Mucosa of descending colon (tissue), 3 donors: ENCODE measurements around the gene AGAP3. TPM values are rescaled to one million over a fixed set of nuclear protein-coding genes. Genes with fewer than 3 reads are reported as not detected.

ENCODE experiments used
- ATAC-seq: fragments of 200-7000 bp; cut with Tn5 transposase; one replicate; pipeline ENCODE4 v1.9.1; 2020; ENCODE audit warnings: mild to moderate bottlenecking, moderate library complexity
- DNase-seq, 3 donors: peaks; one replicate each; pipeline ENCODE4 v3.0.0-alpha.2; 2020
- H3K36me3 ChIP-seq: fragments of 200-600 bp; one replicate; pipeline ENCODE4 v1.8.0; 2021; ENCODE audit warnings: low read depth, mild to moderate bottlenecking
- H3K4me1 ChIP-seq: fragments of 200-600 bp; one replicate; pipeline ENCODE4 v1.8.0; 2021; ENCODE audit warnings: low read depth, mild to moderate bottlenecking
- H3K4me3 ChIP-seq: fragments of 200-600 bp; one replicate; pipeline ENCODE4 v1.8.0; 2021; ENCODE audit warnings: mild to moderate bottlenecking
- H3K9me3 ChIP-seq: fragments of 200-600 bp; one replicate; pipeline ENCODE4 v1.8.0; 2021; ENCODE audit warnings: mild to moderate bottlenecking
- intact Hi-C, 2 donors: fragments of 100-400 bp; cut with DNase I in 1 of 2; cut with micrococcal nuclease in 1 of 2; formaldehyde crosslinking; loops; one replicate each; pipeline versions ENCODE4 v1.11.0 to v1.11.1; 2022; cut with DNase I, micrococcal nuclease
- total RNA-seq, 3 donors: library from RNA; stranded (reverse); fragmentation: NEBNext Ultra II Directional in 2 of 3; extraction: Animal tissue kit (Norgen Biotek cat#: 25700) in 2 of 3; gene quantifications; one replicate each; pipeline versions ENCODE4 v1.2.1 to v1.2.4, GENCODE V29; 2021 to 2023
- TF ChIP-seq, protein P1 (sequence below): fragments of 200-600 bp; IDR thresholded peaks from one replicate; pipeline ENCODE4 v1.8.0; 2022; ENCODE audit warnings: antibody characterized with exemption, mild to moderate bottlenecking
- donor health status: DM: no; HTN: no; CAD: no; lungs with moderate emphysema.
- donor health status: DM: no; HTN: no; CAD: no.
- donor health status: DM: no; HTN: yes; CAD: no.

AGAP3 gene
- total RNA-seq, 3 donors from 2014 or later, result 39.7 to 116 (median 50.6) TPM

DNA sequence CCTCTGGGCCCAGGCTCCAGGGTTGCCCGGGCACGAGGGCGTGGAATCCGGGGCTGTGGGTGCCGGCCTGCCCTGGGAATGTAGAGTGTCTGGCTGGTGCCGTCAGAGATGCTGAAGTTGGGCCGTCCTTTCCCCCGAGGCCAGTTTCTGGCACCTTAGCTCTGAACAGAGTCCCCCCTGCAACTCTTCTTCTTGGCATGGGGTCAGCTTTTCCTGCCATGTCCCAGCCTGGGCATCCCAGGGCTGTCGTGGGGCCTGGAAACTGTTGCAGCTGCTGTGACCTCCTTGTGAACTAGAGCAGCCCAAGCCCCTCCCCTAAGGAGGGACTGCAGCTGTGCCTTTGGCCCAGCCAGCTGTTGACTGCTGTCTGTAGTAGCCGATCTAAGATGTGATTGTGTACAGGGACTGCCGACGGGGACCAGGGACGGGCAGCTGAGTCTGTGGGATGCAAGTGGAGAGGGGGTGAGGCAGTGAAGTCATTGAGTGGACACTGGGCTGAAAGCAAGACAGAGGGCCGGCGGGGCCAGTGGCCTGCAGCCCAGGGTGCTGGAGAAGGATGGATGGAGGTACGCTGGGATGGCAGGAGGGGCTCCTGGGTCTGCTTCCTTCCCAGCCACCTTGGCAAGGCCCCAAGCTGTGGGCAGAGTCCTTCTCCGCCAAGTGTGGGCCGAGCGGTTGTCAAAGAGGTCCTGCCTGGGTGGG lies 45.5 kb downstream of the AGAP3 start:
- no peaks in the 10 kb centered on the region for H3K9me3 ChIP-seq

DNA sequence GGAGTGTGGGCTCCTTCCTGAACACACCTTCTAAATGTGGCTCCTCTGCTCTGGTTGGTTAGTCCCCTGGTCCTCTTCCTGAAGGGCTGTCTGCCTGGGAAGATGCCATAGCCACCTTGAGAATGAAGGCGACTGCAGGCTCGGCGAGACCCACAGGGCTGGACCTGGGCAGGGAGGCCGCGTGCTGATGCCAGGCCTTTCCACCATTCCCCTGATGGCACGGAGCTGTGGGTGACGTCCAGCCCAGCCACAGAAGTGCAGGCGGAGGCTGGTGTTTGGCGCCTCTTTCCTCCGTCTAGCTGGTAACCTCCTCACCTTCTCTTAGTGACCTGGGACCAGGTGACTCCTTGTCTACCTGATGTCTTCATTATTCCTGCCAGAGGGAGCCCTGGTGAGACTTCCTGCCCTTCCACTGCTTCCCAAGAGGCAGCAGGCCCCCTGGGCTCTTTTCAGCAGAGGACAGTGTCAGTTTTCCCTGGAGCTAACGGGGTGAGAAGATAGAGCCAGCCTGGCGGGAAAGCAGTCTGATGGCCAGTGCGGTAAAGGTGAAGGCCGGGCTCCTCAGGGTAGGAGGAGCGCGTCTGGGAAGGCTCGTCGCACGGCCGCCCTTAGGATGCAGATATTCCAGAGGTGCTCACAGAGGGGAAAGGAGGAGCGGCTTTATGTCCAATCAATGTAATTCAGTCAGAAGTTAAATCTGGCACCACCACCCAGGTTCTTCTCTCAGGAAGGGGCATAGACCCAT lies 46.4 kb downstream of the AGAP3 start:
- no peak overlapping the region for H3K4me3 ChIP-seq
- H3K36me3 ChIP-seq, result no peaks in the 10 kb centered on the region
- peak in 1 of 3 donors; percentile 32 for DNase-seq
- H3K9me3 ChIP-seq, result no peaks in the 10 kb centered on the region
- TF ChIP-seq, protein P1, sequence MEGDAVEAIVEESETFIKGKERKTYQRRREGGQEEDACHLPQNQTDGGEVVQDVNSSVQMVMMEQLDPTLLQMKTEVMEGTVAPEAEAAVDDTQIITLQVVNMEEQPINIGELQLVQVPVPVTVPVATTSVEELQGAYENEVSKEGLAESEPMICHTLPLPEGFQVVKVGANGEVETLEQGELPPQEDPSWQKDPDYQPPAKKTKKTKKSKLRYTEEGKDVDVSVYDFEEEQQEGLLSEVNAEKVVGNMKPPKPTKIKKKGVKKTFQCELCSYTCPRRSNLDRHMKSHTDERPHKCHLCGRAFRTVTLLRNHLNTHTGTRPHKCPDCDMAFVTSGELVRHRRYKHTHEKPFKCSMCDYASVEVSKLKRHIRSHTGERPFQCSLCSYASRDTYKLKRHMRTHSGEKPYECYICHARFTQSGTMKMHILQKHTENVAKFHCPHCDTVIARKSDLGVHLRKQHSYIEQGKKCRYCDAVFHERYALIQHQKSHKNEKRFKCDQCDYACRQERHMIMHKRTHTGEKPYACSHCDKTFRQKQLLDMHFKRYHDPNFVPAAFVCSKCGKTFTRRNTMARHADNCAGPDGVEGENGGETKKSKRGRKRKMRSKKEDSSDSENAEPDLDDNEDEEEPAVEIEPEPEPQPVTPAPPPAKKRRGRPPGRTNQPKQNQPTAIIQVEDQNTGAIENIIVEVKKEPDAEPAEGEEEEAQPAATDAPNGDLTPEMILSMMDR, result no peak
- no peak for ATAC-seq
- intact Hi-C loops, result no loop called here
- H3K4me1 ChIP-seq, result no peaks in the 10 kb centered on the region

More for the DNA sequence above, 45.5 kb downstream of the AGAP3 start:
- peaks cover 3% of the 10 kb centered on the region for H3K4me1 ChIP-seq
- no peaks in the 10 kb centered on the region for H3K36me3 ChIP-seq
- DNase-seq (peak in 2 of 3 donors; percentile 17 to 32), ATAC-seq (no peak)
- TF ChIP-seq, protein P1, result no peak
- intact Hi-C loops, result no loop called here
- H3K4me3 ChIP-seq, result no peak overlapping the region

DNA sequence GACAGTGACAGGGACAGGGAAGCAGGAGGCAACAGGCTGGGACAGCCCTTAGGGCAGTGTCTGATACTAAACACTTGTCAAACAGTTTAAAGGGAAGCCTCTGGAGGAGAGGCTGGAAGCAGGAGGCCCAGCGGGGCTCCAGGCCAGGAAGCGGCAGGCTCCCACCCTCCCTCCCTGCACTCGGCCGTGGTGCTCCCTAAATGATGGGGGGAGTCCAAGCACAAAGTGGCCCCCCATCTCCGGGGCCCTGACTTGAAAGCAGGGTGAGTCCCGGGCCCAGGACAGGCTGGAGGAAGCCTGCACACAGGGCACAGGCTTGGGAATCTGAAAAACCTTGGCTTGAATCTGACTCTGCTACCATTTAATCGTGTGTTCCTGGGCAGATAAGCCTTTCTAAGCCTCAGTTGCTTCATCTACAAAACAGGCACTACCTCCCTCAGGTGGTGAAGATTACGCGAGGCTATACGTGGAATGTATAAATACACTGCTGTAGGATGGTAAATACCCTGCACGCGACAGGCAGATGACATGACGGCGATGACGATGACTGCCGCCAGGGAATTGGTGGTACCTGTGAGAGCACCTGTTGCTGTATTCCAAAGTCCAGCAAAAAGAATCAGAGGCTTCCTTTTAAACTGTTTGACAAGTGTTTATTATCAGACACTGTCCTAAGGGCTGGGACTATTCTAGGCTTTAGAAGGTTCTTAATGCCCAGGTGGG lies 47.2 kb downstream of the AGAP3 start:
- Histone ChIP-seq H3K4me1 (no peaks in the 10 kb centered on the region), H3K36me3 (no peaks in the 10 kb centered on the region), H3K9me3 (no peaks in the 10 kb centered on the region), H3K4me3 (no peak overlapping the region)
- intact Hi-C loops, result no loop called here
- ATAC-seq (no peak), DNase-seq (peak in 1 of 3 donors; percentile 28)
- TF ChIP-seq, protein P1, result no peak

DNA sequence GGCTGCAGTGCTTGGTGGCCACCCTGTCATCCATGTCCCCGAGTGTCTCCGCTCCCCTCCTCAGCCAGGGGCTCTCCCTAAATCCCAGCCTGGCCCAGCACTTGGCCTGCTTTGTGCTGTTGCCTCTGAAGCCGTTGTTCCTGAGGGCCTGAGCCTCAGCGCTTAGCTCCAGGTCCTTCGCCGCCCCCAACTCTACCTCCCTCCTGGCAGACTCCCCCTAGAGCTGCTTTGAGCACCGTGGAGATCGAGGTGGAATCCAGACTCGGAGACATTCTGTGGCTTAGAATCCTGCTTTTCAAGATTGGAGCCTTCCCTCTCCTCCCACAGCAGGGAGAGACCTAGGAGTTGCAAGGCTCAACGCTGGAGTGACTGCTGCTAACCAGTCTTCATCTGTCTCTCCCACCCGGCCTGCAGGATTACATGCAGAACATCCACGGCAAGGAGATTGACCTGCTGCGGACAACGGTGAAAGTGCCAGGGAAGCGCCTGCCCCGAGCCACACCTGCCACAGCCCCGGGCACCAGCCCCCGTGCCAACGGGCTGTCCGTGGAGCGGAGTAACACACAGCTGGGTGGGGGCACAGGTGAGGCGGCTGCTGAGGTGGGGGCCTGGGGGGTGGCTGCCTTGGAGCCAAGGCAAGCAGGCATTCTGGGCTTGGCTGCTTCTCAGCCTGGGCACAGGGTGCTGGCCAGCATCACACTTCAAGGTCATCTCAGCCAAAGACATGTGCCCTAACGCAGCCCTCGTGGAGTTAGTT lies 47.9 kb downstream of the AGAP3 start:
- TF ChIP-seq, protein P1, result no peak
- Histone ChIP-seq H3K9me3 (no peaks in the 10 kb centered on the region), H3K36me3 (no peaks in the 10 kb centered on the region), H3K4me1 (no peaks in the 10 kb centered on the region), H3K4me3 (no peak overlapping the region)
- DNase-seq (peak in 1 of 3 donors; percentile 42), ATAC-seq (no peak)
- intact Hi-C loops, result no loop called here
